Measurements from ENCODE around the gene IFT88. TPM values are rescaled to one million over a fixed set of nuclear protein-coding genes. Genes with fewer than 3 reads are reported as not detected.

The IFT88 gene
- total RNA-seq, 1 experiment from 2014 or later = 6.0 TPM

DNA sequence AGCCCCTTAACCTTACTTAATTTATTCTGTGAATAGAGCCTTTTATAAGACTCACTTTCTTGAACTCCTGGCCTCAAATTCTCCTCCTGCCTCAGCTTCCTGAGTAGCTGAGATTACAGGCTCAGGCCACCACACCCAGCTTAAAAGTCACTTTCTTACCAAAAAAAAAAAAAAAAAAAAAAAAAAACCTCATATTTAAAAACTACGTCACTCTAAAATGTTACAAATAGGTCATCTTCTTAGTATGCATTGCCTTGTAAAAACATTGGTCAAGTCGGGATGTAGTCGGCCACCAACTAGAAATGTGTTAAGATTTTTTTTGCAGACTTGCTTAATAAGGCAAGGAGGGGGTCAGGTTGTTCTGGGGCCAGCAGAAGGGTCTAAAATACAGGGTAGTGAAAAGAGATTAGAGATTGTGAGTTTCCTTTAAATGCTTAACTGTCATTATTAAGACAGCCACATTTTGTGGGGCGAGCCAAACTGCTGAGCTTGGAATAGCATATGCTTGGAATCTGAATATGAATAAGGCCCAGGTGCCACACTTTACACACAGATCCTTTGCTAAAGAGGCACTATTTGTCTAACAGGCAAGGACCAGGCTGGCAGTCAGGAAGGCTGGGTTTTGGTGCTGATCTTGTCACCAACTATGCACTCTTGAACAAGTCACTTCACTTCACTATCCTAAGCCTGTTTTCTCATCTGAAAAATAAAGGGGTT lies 120.1 kb downstream of the IFT88 start:
- DNase-seq (ENCODE audit: low read depth) = no peak

DNA sequence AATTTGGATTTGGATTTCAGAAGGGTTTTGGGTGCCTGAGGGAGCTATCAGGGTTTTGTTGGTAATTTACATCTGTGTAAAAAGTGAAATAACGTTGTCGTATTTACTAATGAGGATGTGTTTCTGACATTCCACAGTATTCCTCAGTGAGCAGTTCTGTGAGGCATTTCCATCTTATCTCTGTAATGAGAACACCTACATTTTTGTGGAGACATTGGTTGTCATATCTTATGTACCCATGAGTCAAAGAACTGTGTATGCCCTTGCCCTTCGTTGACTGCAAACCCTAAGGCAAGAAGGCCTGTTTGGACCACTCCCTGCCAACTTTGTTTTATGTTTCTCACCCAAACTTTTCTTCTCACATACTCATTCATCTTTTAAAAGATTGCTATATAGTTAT lies 122.3 kb downstream of the IFT88 start:
- DNase-seq (ENCODE audit: low read depth) = no peak

DNA sequence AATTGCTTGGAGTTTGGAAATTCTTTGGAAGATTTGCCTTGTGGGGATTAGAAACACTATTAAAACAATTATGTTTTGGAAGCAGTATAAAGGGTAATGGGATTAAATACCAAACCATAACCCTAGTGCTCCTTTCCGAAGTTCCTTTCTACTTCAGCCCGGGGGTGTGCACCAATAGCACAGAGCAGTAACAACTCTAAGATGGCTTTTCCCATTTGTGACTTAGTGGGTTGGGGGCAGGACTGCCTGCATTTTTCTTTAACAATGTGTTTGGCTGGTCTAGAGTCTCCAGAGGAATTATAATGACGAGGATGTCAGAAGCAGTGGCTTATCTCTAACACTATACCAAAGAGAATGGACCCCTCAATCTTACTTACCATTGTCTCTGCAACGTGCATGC lies 124.7 kb downstream of the IFT88 start:
- DNase-seq (ENCODE audit: low read depth) = no peak

GRCh38 chr13:20696073-20696472 lies 129.1 kb downstream of the IFT88 start:
- DNase-seq (ENCODE audit: low read depth) = no peak

DNA sequence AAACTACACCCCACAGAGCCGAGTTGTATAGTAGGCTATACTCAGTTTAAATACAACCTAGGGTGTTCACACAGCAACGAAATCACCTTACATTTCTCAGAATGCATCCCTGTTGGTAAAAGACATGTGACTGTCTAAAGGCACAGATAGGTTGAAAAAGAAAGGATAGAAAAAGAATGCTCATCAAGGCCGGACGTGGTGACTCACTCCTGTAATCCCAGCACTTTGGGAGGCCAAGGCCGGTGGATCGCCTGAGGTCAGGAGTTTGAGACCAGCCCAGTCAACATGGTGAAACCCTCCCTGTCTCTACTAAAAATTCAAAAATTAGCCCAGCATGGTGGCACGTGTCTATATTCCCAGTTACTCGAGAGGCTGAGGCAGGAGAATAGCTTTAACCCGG lies 132.8 kb downstream of the IFT88 start:
- peak; percentile 27 for DNase-seq (ENCODE audit: low read depth)

DNA sequence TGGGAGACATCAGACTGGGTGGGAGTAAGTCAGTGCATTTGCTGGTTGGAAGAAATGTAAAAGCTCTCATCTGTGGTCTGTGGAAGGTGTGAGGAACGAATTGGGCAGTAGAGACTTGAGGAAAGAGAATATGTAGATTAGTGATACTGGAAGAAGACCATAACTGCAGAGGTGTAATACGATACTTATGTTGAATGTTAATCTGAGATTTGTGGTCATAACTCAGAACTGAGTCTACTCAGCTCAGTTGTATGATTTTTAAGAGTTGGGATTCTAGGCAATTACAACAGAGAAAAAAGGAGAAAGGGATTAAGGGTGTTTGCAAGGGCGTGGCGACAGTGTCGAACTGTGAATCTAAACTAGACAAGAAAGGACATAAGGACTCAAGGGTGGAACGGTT lies 133.3 kb downstream of the IFT88 start:
- DNase-seq (ENCODE audit: low read depth) = no peak

DNA sequence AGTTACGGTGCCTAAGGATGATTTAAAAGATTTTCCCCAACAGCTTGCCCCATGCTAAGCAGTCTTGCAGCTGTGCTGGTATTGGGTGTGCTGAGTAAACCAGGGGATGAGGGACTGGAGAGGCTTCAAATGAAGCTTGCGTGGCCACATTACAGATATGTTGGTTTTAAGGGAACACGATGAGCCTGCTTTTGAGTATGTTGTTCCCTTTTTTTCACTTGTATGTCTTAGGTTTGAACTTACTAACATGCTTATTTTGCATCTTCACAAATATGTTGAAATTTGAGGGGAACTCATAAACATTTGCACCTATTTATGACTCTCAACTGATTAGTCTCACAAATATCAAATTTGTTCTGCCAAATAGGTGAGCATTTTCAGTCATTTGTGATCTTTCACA lies 134.5 kb downstream of the IFT88 start:
- no peak for DNase-seq (ENCODE audit: low read depth)

GRCh38 chr13:20702530-20702914 lies 135.6 kb downstream of the IFT88 start:
- no peak for DNase-seq (ENCODE audit: low read depth)

DNA sequence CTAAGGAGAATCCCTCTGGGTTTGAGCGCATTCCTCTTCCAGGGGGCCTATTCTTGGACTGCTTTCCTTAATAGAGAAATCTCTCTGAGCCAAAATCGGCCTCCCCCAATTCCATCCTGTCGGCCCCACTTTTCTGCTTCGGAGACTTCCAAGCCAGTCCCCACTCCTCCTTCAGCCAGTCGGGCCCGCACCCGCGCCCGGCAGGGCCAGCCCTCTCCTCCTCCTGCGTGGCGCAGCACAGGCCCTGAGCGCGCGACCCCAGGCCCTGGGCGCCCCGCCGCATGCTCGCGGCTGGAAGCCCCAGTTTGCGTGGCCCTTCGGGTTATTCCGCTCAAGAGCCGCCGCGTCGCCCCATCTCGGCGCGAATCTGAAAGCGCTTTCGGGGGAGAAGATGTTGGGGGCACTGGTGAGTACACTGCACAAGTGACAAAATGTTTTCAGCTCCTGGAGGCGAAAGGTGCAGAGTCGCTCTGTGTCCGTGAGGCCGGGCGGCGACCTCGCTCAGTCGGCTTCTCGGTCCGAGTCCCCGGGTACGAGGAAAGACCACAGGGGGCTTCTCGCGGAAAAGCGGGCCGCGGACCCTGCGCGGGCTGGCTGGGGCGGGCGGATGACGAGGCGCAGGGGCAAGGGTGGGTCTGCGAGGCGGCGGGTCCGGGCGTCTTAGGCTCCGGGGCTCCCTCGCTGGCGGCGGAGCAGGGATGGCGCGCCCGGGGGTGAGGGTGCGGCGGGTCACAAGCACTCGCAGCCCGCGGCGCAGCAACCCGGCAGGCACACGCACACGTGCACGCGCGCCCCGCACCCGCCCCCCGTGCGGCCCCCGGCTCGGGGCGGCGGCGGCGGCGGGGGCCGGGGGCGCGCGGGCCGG lies 136.2 kb downstream of the IFT88 start, which contains the start of gene IL17D:
TSS of gene IL17D (plus strand) at position 785 of the 865 bp plus-strand sequence. CDS start 303 bp downstream, outside the sequence.
- peak; percentile 16 for DNase-seq (ENCODE audit: low read depth)

DNA sequence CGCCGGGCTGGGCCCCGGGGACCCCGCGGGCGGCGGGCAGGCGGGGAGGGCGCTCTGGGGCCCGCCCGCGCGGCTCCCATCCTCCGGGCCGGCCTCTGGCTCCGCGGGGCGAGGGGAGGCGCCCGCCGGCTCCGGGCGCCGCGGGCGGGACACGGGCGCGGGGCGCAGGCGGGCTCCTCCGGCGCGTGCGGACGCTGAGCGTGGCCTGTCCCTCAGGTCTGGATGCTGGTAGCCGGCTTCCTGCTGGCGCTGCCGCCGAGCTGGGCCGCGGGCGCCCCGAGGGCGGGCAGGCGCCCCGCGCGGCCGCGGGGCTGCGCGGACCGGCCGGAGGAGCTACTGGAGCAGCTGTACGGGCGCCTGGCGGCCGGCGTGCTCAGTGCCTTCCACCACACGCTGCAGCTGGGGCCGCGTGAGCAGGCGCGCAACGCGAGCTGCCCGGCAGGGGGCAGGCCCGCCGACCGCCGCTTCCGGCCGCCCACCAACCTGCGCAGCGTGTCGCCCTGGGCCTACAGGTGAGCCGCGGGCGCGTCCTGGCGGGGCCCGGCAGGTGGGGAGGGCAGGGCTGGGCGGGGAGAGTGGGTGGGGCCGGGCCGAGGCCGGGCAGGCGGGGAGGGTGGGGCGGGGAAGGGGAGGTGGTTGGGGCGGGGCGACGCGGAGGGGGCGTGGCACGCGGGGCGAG lies 137.0 kb downstream of the IFT88 start:
- DNase-seq (ENCODE audit: low read depth) = peak; percentile 65

DNA sequence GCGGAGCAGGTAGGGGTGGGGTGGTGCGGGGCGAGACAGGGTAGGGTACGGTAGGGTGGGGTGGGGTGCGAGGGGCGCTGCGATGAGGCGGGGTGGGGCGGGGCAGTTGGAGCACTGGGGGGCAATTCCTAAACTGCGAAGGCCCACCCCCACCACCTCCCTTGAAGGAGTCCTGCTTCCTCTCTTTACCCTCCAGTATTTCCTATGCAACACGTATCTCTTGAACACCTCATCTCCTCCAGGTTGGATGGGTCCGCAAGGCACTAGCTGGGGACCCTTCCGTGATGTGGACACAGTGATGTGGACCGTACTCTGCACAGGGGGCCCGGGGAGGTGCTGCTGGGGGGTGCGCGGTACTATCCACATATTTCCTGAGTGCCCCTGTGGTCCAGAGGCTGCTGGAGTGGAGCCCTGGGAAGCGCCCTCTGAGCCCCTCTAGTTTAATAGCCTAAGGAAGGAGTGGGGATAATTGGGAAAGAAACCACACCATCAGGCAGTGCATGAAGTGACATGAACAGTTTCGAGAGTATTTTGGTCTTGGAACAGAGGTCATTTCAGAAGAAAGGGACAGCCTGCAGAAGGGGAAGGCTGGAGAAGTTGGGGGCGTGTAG lies 137.6 kb downstream of the IFT88 start:
- DNase-seq (ENCODE audit: low read depth) = no peak

DNA sequence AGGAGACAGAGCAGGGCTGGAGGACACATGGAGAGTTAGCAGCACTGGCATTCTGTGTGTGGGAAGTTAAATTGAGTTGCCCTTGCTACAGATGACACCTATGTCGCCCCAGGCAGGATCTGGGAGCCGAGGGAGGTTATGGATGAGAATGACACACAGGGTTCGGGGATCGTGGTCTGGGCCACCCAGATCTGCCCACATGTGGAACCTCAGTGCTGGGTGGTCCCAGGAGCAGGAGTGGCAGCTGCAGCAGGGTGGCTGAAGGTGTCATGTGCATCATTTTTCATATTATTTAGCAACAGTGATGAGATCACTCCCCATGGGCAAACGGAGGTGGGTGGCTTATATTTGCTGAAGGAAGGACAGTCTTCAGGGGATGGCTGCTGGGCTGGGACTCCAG lies 139.7 kb downstream of the IFT88 start:
- DNase-seq (ENCODE audit: low read depth) = no peak

DNA sequence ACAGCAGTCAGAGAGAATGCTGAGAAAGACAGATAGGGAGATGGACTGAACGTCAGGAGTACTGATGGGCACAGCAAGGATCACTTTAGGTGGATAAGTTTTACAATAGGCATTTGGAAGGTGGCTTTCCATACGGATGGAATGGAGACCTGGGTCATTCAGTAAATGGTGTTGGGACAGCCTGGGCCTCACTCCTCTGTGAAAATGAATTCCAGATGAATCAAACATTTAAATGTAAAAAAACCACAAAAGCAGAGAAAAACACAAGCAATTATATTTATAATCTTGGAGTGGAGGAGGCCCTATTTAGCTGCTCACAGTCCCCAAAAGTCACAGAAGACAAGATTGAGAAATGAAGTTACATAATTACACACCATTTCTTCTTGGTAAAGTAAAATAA lies 141.3 kb downstream of the IFT88 start:
- no peak for DNase-seq (ENCODE audit: low read depth)

- no peak for DNase-seq (ENCODE audit: low read depth)
Measured at GRCh38 chr13:20709369-20709768, 142.4 kb downstream of the IFT88 start.

- DNase-seq (ENCODE audit: low read depth) = no peak
Measured at GRCh38 chr13:20709782-20710181, 142.8 kb downstream of the IFT88 start.

DNA sequence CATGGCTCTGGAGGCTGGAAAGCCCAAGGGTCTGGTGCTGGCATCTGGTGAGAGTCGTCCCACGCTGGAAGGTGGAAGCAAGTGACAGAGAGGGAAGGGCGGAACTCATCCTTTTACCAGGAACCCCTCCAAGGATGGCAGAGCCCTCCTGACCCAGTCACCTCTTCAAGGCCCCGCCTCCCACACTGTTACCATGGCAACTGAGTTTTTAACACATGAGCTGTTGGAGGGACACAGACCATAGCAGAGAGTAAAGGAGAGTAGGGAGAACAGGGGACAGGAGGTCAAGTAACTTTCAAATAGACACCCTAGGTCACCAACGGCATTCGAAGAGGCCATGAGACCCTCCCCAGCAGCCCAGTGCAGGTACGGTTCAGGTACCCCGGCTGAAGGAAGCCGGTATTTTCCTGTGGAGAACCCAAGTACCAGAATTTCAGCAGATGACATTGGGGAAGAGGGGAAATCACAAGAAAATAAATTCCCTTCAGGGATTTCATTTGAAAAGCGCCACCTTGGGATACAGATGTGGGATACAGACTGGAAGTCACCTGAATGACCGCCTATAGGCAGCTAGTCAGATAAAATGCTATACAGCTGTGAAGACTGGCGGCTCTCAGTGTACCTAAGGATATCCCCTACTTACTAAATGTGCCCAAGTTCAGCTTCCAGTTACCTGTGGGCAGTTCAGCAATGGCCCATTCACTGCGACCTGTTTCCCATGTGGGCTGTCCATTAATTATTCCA lies 144.5 kb downstream of the IFT88 start:
- peak; percentile 45 for DNase-seq (ENCODE audit: low read depth)

DNA sequence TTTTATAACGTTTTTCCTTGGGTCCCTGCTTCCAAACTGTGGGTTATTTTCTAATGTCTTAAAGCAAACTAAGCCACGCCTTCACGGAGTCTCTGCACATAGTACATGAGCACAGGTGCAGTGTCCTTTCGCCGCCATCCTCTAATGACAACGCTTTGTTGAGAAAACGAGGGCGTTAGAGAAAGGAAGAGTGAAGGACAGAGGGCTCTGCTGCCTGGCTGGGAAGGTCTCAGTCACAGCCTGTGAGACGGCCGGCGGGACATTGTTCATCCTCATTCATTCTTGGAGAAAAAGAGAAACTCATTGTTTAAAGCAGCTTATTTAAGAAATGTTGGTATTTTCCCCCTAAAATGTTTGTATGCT lies 146.0 kb downstream of the IFT88 start:
- DNase-seq (ENCODE audit: low read depth) = no peak

GRCh38 chr13:20713751-20714150 lies 146.8 kb downstream of the IFT88 start:
- DNase-seq (ENCODE audit: low read depth) = peak; percentile 83

DNA sequence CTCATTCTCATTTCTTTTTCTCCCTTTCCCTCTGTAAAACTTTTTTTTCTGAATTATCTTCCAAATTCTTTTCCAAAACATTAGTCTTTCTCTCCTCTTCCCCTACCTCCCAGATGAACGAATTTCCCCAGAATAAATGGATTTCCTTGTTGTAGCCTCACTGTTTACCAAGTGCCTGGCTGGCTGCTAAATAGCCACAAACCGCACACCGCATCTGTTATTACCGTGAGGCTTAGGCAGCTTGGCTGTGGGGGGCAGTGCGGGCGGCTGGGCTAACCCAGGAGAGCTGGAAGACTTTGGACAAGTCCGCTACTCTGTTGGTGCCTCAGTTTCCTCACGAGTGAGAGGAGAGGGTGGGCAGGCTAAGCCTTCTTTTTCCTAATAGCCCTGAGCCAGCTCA lies 147.2 kb downstream of the IFT88 start:
- DNase-seq (ENCODE audit: low read depth) = peak; percentile 65

DNA sequence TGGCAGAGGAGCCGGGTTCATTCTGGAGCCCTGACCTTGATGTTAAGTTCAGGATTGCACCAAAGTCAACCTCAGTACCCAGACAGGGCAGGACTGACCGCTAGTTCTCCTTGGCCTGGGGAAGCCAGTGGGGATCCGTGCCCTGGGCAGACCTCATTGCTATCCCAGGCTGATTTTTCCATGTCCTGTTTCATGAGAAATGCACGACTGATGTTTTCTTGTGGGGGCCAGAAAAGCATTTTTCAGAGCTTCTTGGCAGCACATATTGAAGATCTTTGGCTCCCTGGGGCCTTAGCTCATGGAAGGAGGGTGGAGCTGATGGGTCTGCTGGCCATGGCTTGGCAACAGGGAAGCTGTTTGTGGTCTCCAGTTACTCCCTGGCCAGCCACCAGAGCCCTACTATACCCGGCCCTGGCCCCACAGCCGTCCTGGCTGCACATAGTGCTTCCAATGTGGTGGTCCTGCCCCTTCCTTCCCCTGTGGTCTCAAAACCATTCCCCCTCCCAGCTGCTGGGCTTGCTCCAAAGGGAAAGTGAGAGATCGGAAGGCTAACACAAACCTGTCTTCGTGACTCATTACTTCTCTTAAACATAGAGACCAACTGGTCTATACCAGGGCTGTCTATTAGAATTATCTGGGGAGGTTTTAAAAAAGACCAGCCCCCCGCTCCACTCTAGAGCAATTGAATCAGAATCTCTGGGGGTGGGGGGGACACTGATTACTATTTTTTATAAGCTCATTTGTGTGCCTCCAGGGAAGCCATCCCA lies 147.8 kb downstream of the IFT88 start:
- DNase-seq (ENCODE audit: low read depth) = peak; percentile 60

- DNase-seq (ENCODE audit: low read depth) = no peak
Measured at GRCh38 chr13:20715330-20715712, 148.4 kb downstream of the IFT88 start.
